ENCODE measurements around the gene SULF2.
A peak's percentile ranks its signal among the peaks of the same experiment; 100 is the strongest.

The SULF2 gene

GRCh38 chr20:47688385-47689381, 96.6 kb downstream of the SULF2 start:
- peak overlapping the region; percentile 73 for H3K27ac ChIP-seq (ENCODE audit: low read depth, low read length)

DNA sequence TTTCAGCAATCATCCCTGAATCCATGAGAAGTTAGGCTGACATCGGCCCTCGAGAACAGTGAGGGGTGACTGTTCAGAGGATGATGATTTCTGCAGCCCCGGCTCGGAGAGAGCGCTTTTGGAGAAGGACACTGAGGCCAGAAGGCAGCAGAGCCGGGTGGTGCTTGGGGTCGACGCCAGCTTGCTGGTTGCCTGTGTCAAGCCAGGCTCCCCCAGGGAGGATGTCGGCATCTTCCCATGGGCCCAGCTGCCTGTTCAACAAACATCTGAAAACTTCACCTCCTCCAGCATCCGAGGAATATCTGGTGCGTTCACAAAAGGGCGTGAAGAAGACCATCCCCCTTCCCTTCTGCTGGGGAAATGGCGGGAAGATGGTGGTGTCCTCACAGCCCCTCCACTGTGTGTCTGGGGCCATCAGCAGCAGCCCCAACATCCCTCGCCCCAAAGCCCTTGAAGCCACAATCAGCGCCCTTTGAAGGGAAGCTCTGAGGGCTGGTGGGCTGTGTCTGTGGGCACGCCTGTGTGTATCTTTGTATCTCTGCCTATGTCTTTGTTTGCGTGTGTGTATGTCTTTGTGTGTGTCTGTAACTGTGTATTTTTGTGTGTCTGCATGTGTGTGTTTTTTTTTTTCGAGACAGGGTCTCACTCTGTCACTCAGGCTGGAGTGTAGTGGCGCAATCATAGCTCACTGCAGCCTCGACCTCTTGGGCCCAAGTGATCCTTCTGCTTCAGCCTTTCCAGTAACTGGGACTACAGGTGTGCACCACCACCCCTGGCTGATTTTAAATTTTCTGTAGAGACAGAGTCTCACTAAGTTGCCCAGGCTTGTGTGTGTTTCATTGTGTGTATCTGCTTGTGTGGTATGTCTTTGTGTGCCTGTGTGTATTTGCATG, 97.9 kb downstream of the SULF2 start:
- Histone ChIP-seq H3K36me3 (ENCODE audit: control insufficient read depth, insufficient read depth, low read length) (peaks cover 12% of the 10 kb centered on the region), H3K27ac (ENCODE audit: low read depth, low read length) (no peak overlapping the region), H3K27me3 (ENCODE audit: control insufficient read depth, insufficient read depth, low read length) (no peaks in the 10 kb centered on the region), H3K9me3 (ENCODE audit: control insufficient read depth, insufficient read depth, low read length) (peaks cover 25% of the 10 kb centered on the region), H3K4me1 (ENCODE audit: control insufficient read depth, insufficient read depth, low read length) (peaks cover 14% of the 10 kb centered on the region), H3K9ac (ENCODE audit: low read depth, low read length) (no peak overlapping the region), H3K4me3 (ENCODE audit: low read depth, low read length) (no peak overlapping the region)

More at GRCh38 chr20:47688385-47689381, 96.6 kb downstream of the SULF2 start:
- Histone ChIP-seq H3K4me3 (ENCODE audit: low read depth, low read length) (no peak overlapping the region), H3K36me3 (ENCODE audit: control insufficient read depth, insufficient read depth, low read length) (peaks cover 12% of the 10 kb centered on the region), H3K4me1 (ENCODE audit: control insufficient read depth, insufficient read depth, low read length) (peaks cover 14% of the 10 kb centered on the region), H3K9me3 (ENCODE audit: control insufficient read depth, insufficient read depth, low read length) (peaks cover 31% of the 10 kb centered on the region), H3K9ac (ENCODE audit: low read depth, low read length) (no peak overlapping the region), H3K27me3 (ENCODE audit: control insufficient read depth, insufficient read depth, low read length) (no peaks in the 10 kb centered on the region)

- no peak overlapping the region for H3K4me3 ChIP-seq (ENCODE audit: low read depth, low read length)
- H3K27me3 ChIP-seq (ENCODE audit: control insufficient read depth, insufficient read depth, low read length), result no peaks in the 10 kb centered on the region
- H3K36me3 ChIP-seq (ENCODE audit: control insufficient read depth, insufficient read depth, low read length), result peaks cover 12% of the 10 kb centered on the region
- H3K9ac ChIP-seq (ENCODE audit: low read depth, low read length), result no peak overlapping the region
- H3K4me1 ChIP-seq (ENCODE audit: control insufficient read depth, insufficient read depth, low read length), result peaks cover 14% of the 10 kb centered on the region
- peaks cover 18% of the 10 kb centered on the region for H3K9me3 ChIP-seq (ENCODE audit: control insufficient read depth, insufficient read depth, low read length)
- no peak overlapping the region for H3K27ac ChIP-seq (ENCODE audit: low read depth, low read length)
Observed at GRCh38 chr20:47686545-47686944, 98.7 kb downstream of the SULF2 start.

DNA sequence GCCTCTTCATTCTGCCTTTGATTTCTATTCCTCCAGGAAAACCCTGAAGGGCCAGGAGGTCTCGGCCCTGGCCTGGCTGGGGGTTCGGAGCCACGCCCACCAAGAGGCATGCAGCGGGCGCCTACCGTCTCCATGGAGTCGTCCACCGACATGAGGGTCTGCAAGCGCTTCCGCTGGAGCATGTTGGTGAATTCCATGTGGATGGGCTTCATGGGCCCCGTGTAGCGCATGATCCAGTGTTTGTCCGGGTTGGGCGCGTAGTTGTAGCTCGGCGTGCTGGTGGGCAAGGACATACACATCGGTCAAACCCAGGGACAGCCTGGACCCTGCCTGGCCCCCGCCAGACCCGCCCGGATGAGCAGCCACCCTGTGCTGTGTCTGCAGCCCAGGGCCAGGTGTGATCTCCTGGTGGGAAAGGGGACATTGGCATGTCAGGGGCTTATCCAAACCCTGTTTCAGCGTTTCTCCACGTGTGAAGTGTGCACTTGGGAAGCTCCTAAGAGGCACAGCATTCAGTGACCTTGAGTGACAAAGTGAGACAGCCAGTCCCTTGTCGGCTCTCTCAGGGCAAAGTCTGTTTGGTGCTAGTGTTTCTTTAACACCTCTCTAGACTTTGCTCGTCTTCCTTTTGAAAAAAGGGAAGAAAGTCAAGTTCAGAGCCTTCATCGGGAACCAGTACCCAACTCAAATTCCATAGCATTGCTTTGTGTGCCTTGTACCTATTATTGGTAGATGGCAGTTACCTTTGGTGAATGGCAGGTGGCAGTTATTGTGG, 100.8 kb downstream of the SULF2 start:
- H3K9ac ChIP-seq (ENCODE audit: low read depth, low read length), result no peak overlapping the region
- H3K27me3 ChIP-seq (ENCODE audit: control insufficient read depth, insufficient read depth, low read length), result no peaks in the 10 kb centered on the region
- peaks cover 5% of the 10 kb centered on the region; the same call in 1 of the 2 replicates for H3K36me3 ChIP-seq (ENCODE audit: control insufficient read depth, insufficient read depth, low read length)
- H3K4me1 ChIP-seq (ENCODE audit: control insufficient read depth, insufficient read depth, low read length), result peaks cover 14% of the 10 kb centered on the region
- H3K27ac ChIP-seq (ENCODE audit: low read depth, low read length), result no peak overlapping the region
- H3K4me3 ChIP-seq (ENCODE audit: low read depth, low read length), result no peak overlapping the region
- H3K9me3 ChIP-seq (ENCODE audit: control insufficient read depth, insufficient read depth, low read length), result no peaks in the 10 kb centered on the region

- no peaks in the 10 kb centered on the region for H3K27me3 ChIP-seq (ENCODE audit: control insufficient read depth, insufficient read depth, low read length)
- peaks cover 3% of the 10 kb centered on the region; the same call in 1 of the 2 replicates for H3K4me1 ChIP-seq (ENCODE audit: control insufficient read depth, insufficient read depth, low read length)
- H3K4me3 ChIP-seq (ENCODE audit: low read depth, low read length), result no peak overlapping the region
- no peak overlapping the region for H3K9ac ChIP-seq (ENCODE audit: low read depth, low read length)
- no peak overlapping the region for H3K27ac ChIP-seq (ENCODE audit: low read depth, low read length)
- H3K36me3 ChIP-seq (ENCODE audit: control insufficient read depth, insufficient read depth, low read length), result no peaks in the 10 kb centered on the region
- H3K9me3 ChIP-seq (ENCODE audit: control insufficient read depth, insufficient read depth, low read length), result no peaks in the 10 kb centered on the region
Observed at GRCh38 chr20:47682916-47683315, 102.4 kb downstream of the SULF2 start.

- H3K36me3 ChIP-seq (ENCODE audit: control insufficient read depth, insufficient read depth, low read length), result no peaks in the 10 kb centered on the region
- H3K4me3 ChIP-seq (ENCODE audit: low read depth, low read length), result no peak overlapping the region
- no peaks in the 10 kb centered on the region for H3K9me3 ChIP-seq (ENCODE audit: control insufficient read depth, insufficient read depth, low read length)
- H3K4me1 ChIP-seq (ENCODE audit: control insufficient read depth, insufficient read depth, low read length), result peaks cover 5% of the 10 kb centered on the region; the same call in 1 of the 2 replicates
- H3K27ac ChIP-seq (ENCODE audit: low read depth, low read length), result no peak overlapping the region
- H3K27me3 ChIP-seq (ENCODE audit: control insufficient read depth, insufficient read depth, low read length), result no peaks in the 10 kb centered on the region
- no peak overlapping the region for H3K9ac ChIP-seq (ENCODE audit: low read depth, low read length)
Observed at GRCh38 chr20:47682028-47682783, 103.1 kb downstream of the SULF2 start.

- Histone ChIP-seq H3K27me3 (ENCODE audit: control insufficient read depth, insufficient read depth, low read length) (no peaks in the 10 kb centered on the region), H3K4me3 (ENCODE audit: low read depth, low read length) (no peak overlapping the region), H3K9me3 (ENCODE audit: control insufficient read depth, insufficient read depth, low read length) (no peaks in the 10 kb centered on the region), H3K36me3 (ENCODE audit: control insufficient read depth, insufficient read depth, low read length) (no peaks in the 10 kb centered on the region), H3K4me1 (ENCODE audit: control insufficient read depth, insufficient read depth, low read length) (peaks cover 5% of the 10 kb centered on the region; the same call in 1 of the 2 replicates), H3K27ac (ENCODE audit: low read depth, low read length) (no peak overlapping the region), H3K9ac (ENCODE audit: low read depth, low read length) (no peak overlapping the region)
Observed at GRCh38 chr20:47680804-47681529, 104.3 kb downstream of the SULF2 start.

DNA sequence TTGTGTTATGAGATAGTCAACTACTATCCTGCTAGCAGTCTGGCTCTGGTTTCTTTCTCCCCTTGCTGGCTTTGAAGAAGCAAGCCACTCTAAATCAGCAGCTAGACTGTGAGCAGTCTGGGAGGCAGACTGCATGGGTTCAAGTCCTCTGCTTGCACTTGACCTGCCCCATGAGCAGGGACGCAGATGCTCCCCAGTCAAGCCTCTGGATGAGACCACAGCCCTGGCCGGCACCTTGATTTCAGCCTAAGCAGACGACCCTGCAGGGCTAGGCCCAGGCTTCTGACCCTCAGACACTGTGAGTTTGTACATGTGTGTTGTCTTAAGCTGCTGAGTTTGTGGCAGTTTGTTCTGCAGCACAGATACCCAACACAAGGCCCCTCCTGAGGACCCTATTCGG, 105.8 kb downstream of the SULF2 start:
- Histone ChIP-seq H3K27me3 (ENCODE audit: control insufficient read depth, insufficient read depth, low read length) (no peaks in the 10 kb centered on the region), H3K4me1 (ENCODE audit: control insufficient read depth, insufficient read depth, low read length) (peaks cover 8% of the 10 kb centered on the region; the same call in 1 of the 2 replicates), H3K27ac (ENCODE audit: low read depth, low read length) (no peak overlapping the region), H3K9me3 (ENCODE audit: control insufficient read depth, insufficient read depth, low read length) (no peaks in the 10 kb centered on the region), H3K36me3 (ENCODE audit: control insufficient read depth, insufficient read depth, low read length) (no peaks in the 10 kb centered on the region), H3K9ac (ENCODE audit: low read depth, low read length) (no peak overlapping the region), H3K4me3 (ENCODE audit: low read depth, low read length) (no peak overlapping the region)

GRCh38 chr20:47678536-47678935, 106.7 kb downstream of the SULF2 start:
- H3K27me3 ChIP-seq (ENCODE audit: control insufficient read depth, insufficient read depth, low read length), result no peaks in the 10 kb centered on the region
- H3K27ac ChIP-seq (ENCODE audit: low read depth, low read length), result no peak overlapping the region
- H3K4me1 ChIP-seq (ENCODE audit: control insufficient read depth, insufficient read depth, low read length), result peaks cover 8% of the 10 kb centered on the region; the same call in 1 of the 2 replicates
- H3K9me3 ChIP-seq (ENCODE audit: control insufficient read depth, insufficient read depth, low read length), result no peaks in the 10 kb centered on the region
- H3K9ac ChIP-seq (ENCODE audit: low read depth, low read length), result no peak overlapping the region
- H3K4me3 ChIP-seq (ENCODE audit: low read depth, low read length), result no peak overlapping the region
- H3K36me3 ChIP-seq (ENCODE audit: control insufficient read depth, insufficient read depth, low read length), result no peaks in the 10 kb centered on the region

Data from HUES48 (cell line).